IPS-NIHi7 (cell line): ENCODE data around the gene NUBPL.
"Not testable (repeated sequence)": the region's sequence is repeated elsewhere in the genome, so short reads cannot be mapped to it uniquely, and the experiment has no call there.

Experiments
- DNase-seq: peaks from one replicate; pipeline ENCODE4 v3.0.0; 2012; ENCODE audit warnings: mixed read lengths; ENCODE audit errors: extremely low spot score

Gene NUBPL

DNA sequence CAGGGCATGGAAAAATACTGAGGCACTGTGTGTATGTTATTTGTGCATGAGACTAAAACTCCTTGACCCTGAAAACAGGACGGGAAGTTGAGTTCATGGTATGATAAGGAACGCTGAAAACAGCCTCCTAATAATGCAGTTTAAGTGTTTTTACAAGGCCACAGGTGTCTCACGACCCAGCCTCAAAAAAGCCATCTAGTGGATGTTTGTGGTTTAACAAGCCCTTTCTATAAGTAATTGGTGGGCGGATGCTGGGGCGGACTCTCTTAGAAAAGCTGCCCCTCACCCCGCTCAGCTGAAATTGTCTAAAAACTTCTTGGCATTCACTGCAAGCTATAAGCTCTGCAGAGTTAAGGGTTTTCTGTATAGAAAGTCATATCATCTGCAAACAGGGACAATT is 184.5 kb downstream of the NUBPL start:
- no peak for DNase-seq

DNA sequence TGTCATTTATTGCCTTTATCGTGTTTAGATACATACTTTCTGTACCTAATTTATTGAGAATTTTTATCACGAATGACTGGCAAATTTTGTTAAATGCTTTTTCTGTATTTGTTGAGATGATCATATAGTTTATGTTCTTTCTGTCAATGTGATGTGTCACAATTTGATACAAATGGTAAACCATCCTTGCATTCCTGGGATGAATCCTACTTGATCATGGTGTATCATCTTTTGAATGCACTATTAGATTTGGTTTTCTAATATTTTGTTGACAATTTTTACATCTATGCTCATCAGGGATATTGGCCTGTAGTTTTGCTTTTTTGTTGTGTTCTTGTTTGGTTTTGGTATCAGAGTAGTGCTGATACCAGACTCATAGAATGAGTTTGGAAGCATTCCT is 185.1 kb downstream of the NUBPL start:
- no peak for DNase-seq

DNA sequence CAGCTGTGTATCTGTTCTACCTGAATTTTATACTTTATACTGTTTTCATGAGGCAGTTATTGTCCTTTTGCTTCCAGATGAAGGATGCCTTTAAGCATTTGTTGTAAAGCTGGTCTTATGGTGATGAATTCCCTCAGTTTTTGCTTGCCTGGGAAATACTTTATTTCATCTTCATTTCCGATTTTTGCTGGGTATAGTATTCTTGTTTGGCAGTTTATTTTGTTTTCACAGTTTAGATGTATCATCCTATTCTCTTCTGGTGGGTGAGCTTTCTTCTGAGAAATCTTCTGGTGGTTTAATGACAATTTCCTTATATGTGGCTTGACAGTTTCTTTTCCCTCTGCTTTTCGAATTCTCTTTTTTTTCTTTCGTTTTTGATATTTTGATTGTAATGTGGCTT is 188.1 kb downstream of the NUBPL start:
- DNase-seq: no peak

DNA sequence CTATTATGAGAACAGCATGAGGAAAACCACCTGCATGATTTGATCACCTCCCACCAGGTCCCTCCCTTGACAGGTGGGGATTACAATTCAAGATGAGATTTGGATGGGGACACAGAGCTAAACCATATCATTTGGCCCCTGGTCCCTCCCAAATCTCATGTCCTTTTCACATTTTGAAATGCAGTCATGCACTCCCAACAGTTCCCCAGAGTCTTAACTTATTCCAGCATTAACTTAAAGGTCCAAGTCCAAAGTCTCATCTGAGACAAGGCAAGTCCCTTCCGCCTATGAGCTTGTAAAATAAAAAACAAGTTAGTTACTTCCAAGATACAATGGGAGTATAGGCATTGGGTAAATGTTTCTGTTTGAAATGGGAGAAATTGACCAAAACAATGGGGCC is 189.8 kb downstream of the NUBPL start:
- not testable (repeated sequence) for DNase-seq

DNA sequence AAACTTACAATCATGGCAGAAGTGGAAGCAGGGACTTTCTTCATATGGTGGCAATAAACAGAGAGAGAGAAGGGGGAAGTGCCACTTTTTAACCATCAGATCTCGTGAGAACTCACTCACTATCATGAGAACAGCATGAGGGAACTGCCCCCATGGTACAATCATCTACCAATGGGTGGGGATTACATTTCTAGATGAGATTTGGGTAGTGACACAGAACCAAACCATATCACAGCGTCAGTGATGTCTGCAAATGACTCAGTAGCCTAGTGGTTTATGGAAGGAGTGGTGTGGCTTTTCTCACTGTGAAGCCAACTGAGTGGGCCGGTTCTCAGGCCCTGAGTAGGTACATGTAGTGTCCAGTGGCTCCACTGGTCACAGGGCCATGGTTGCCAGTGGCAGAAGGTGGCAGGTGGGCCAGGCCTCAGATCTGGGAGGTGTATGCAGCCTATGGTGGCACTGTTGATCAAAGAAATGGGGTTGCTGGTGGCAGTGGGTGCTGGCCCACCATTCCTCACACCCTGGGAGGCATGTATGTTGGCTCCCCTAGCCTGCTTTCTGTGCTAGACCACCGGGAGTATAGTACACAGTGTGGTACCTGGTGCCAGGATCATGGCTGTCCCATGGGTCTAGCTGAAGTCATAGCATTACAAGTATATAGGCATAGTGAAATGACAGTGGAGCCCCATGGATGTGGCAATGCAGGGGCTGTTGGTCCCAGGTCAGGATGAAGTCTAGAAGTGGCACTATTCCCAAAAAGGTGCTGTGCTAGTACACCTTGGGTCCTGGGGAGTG is 191.9 kb downstream of the NUBPL start:
- no peak for DNase-seq

DNA sequence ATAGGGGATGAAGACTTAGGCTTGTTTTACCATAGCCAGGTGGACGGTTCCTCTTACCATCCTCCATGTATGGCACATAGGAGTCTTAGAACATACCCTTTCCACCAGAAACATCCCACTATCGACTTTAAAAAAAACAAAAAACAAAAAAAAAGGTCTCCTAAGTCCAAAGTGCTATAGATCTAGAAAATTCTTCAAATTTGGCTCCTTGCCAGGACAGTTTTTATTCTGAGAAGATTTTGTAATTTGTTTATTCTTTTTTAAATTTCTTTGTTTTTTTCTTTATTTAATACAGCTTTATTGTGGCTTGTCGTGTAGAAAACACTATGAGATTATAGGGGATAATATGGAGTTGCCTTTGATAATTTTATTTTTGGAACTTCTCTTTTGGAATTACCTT is 197.7 kb downstream of the NUBPL start:
- DNase-seq: no peak

DNA sequence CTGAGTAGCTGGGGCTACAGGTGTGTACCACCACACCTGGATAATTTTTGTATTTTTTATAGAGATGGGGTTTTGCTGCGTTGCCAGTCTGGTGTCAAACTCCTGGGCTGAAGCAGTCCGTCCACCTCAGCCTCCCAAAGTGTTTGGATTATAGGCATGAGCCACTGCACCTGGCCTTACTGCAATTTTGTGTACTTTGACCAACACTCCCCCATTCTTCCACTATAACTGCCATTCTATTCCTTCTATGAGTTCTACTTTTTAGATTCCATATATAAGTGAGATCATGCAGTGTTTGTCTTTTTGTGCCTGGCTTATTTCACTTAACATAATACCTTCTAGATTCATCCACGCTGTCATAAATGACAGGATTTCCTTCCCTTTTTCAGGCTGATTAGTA is 199.1 kb downstream of the NUBPL start:
- DNase-seq: no peak

DNA sequence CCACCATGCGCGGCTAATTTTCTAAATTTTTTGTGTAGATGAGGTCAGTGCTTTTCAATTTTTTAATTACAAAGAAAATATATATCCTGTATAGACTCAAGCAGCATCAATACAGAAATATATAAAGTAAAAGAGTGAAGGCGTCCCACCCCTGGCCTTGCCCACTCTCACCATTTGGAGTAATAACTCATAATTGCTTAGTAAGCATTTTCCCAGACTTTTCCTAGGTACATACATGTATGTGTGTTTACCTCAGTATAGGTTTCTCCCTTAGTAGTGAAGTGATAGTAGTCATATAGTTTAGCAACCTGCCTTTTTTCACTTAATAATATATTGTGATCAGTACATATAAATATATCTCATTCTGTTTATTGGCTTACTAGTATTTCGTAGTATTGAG is 200.1 kb downstream of the NUBPL start:
- DNase-seq: no peak

DNA sequence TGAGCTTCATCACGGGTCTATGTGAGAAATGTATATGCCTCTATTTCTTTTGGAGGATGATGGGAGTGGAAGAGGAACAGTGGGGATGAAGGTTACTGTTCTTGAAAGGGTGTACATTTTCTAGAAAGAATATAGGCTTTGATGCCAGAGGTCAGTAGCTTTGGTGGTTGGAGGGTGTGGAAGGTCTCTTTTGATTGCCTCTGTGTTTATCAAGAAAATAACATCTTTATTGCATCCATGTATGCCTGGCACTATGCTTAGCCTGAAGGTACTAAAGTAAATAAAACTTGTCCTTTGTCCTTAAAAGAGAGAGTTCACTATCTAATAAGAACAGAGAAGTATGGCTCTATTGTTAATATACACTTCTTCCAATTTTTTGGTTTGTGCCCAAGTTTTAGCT is 201.8 kb downstream of the NUBPL start:
- DNase-seq: no peak

DNA sequence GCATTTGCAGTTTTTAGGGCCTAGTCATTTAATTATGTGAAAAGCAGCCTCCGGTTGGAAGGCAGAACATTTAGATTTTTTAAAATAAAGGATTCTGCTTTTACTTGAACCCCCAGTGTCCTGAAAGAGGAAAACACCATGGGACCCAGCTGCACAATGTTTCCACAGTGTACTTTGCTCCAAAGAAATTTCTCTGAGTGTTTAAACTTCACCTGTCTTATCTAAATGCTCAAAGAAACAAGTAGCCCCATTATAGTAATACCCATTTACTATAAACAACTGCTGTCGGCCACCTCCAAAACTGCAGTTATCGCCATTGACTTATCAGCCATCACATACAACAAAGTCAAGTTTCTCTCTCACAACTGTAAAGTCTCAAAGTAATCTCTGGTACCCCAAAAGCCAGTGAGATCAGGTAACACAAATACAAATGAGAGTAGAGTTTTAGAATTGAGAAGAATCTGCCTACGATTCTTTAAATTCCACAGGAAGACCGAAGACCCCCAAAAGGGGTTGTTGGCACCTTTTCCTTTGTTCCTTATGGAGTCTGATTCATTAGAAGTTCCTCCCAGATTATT is 205.2 kb downstream of the NUBPL start:
- no peak for DNase-seq

DNA sequence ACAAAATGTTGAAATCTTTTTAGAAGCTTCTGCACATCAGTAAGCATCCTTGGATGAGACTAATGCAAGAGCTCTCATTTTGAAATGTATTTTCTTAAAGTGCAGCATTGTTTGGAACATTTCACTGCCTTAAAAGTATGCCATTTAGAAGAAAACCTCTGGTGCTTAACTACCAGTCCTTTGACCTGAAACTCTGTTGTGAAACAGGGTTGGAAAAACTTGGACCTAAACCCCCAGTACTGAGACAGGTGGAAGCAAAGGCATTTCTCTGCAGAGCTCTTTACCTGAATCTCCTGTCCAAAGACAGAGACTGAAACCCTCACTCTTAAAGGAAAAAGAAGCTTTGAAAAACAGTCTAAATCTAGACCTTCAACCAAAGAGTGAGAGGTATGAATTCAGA is 207.2 kb downstream of the NUBPL start:
- no peak for DNase-seq

DNA sequence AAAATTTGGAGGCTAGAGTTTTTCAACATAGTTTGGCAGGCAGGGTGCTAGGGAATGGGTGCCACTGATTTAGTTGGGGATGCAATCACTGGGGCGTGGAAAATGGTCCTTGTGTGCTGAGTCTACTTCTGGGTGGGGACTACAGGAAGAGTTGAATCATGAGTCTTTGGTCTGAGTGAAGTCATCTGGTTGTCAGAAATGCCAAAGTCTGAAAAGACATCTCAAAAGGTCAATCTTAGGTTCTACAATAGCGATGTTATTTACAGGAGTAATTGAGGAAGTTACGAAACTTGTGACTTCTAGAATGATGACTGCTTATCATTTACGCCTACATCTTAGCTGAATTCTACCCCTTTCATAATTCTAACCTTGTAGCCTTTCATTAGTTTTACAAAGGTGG is 209.1 kb downstream of the NUBPL start:
- no peak for DNase-seq

DNA sequence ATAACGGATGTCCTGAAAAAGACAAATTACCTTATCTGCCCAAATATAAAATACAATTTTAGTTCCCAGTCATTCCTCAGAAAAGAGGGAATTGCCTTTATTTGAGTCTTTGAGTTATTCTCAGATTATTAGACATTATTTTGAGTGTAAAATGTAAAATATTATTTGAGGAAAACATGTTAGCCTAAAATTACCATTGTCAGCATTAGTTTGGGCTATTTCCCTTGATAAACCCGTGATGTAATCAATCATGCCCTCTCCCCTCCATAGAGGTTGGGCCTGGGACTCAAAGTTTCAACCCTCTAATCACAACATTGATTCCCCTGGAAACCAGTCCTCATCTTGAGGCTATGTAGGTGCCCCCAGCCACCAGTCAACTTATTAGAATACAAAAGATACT is 213.4 kb downstream of the NUBPL start:
- DNase-seq: no peak

DNA sequence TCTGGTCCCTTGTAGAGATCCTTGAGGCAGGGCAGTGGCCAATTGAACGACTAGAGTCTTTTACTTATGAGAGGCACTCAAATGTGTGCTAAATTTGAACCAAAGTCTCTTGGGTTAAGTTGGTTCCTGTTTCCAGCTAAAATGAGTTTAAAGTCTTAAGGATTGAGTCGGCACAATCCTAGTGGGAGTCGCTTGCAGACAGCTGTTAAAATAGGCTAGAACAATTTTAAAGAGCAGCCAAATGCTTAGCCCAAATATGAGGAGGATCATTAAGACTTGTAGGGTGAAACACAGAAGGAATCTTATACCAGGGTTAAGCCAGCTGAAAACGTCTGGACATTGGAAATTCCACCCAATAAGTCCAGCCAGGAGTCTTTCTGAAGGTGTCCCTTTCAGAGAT is 216.1 kb downstream of the NUBPL start:
- no peak for DNase-seq

DNA sequence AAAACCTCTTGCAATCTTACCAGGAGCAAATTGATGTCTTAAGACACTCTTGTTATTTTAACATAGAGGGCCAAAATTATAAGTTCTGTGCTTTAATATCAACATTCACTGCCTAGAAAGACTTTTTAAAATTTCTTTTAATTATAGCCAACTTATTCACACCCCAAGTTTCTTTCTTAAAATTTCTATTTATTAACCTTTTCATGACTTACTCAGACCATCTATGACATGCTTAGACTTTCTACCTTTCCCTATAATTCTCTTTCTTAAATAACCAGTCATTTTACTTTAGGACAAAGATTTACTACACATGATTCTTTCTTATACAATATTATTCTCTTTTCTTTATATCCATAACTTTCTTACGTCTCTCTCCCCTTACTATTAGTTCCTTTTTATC is 220.4 kb downstream of the NUBPL start:
- DNase-seq: no peak

DNA sequence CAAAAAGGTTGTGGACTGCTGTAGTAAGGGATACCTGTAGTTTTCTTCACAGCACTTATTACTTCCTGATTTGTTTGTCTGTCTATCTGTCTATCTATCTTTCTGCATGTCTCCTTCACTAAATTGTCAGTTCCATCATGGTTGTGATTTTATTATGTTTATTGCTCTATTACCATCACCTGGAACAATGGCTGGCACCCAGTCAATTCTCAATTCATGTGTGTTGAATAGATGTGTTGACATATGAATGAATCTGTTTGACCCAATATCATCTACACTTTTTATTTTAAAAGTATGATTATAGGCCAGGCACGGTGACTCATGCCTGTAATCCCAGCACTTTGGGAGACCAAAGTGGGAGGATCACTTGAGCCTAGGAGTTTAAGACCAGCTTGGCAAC is 224.4 kb downstream of the NUBPL start:
- DNase-seq: no peak

DNA sequence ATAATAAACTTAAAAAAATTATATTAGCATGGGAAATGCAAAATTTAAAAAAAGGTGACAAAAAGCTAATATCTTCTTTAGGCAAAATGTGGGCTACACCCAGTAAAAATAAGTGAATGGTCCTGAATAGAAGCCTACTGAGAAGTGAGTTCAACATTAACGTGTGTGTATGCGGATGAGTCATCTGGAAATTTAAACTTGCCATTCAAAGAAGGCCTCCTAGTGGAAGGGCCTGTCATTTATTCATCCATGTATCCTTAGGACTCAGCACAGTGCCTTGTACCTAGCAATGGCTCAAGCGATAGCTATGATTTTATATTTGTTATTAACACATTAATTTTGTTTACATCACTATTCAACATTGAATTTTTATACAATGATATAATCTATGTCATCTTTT is 226.2 kb downstream of the NUBPL start:
- DNase-seq: no peak

DNA sequence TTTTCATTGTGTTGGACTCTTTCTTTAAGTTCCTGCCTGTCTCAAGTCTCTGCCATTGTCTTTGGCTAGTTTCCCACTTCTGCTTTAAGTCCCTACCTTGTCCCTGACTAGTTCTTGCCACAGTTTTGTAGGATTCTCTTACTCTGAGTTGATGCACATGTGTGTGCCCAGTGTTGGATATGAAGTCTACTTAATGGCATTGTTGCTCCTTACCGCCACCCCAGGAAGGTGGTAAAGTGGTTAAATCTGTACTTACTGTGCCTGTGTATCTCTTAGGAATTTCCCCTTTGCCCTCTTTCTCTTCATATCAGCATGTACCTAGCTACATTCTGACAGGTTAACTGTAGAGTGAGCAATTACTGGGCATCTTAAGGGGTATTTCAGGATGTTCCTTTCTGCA is 227.1 kb downstream of the NUBPL start:
- DNase-seq: no peak

DNA sequence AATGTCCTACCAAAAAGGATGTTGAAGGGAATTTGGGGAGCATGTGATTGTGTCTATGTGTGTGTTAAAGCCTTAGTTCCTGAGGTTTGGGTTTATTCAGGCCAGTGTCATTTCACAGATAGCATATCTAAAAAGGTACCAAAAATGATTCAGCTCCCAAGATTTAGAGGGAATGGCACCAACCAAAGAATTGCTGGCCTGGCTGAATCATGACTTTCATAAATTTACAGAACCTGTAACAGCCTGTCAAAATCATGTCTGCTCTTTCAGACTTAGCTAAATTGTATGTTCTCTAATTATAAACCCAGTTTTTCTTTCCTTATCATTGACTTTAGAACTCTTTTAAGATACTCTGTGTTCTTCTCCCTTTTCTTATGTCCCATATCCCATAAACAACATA is 231.5 kb downstream of the NUBPL start:
- no peak for DNase-seq

DNA sequence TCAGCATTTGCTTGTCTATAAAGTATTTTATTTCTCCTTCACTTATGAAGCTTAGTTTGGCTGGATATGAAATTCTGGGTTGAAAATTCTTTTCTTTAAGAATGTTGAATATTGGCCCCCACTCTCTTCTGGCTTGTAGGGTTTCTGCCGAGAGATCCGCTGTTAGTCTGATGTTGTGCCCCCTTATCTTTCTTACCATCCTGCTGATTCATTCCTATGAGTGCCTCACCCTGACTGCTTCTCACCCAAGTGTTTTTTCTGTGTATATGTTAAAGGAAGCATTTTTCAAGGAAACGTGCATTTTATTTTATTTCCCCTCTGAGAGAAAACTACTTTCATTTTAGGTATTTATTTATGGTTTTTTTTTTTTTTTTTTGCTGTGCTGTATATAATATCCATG is 236.7 kb downstream of the NUBPL start:
- not testable (repeated sequence) for DNase-seq

DNA sequence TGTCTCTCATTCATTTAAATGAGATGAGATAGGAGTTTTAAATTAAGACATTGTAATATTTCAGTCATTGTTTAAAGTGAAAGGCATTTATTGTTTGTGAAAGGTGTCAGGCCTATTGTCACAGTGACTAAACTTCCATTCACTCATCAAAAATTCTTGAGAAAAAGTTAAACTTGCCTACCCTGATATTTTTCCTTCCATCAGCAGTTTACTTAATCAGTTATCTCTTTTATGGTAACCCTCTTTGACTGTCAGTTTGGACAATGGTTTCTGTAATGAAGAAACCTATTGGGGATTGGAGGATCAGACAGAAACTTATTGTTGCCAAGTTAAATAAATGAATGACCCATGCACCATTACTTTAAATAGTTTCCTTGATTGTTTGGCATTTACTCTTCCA is 241.6 kb downstream of the NUBPL start:
- DNase-seq: no peak

DNA sequence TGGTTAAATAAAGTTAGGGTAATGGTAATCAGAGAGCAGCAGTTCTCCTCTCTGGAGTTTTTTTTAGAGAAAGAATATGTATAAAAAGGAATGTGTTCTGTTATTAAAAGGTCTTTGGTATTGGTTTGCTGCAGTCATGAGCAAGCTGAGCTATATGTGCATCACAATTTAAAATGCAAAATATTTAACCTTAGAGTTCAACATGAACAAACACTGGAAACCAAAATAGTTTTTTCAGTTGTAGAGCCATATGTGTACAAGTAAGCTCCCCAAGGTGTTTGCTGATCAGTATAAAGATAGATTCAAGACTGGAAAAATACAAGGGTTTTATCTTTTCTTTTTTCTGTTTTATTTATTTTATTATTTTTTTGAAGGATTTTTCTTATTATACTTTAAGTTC is 245.0 kb downstream of the NUBPL start:
- DNase-seq: no peak

DNA sequence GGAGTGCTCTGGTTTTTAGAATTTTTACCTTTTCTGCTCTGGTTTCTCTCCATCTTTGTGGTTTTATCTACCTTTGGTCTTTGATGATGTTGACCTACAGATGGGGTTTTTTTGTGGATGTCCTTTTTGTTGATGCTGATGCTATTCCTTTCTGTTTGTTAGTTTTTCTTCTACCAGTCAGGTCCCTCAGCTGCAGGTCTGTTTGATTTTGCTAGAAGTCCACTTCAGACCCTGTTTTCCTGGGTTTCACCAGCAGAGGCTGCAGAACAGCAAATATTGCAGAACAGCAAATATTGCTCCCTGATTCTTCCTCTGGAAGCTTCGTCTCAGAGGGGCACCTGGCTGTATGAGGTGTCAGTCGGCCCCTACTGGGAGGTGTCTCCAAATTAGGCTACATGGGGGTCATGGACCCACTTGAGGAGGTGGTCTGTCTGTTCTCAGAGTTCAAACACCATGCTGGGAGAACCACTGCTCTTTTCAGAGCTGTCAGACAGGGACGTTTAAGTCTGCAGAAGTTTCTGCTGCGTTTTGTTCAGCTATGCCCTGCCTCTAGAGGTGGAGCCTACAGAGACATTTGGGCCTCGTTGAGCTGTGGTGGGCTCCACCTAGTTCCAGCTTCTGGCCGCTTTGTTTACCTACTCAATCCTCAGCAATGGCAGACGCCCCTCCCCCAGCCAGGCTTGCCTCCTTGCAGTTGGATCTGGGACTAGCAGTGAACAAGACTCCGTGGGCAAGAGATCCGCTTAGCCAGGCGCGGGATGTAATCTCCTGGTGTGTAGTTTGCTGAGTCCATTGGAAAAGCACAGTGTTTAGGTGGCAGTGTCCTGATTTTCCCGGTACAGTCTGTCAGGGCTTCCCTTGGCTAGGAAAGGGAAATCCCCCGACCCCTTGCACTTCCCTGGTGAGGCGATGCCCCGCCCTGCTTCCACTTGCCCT is 250.8 kb downstream of the NUBPL start:
- DNase-seq: not testable (repeated sequence)
